Fibroblast of lung (primary cell): ENCODE data around the gene ITGA5. TPM values are rescaled to one million over a fixed set of nuclear protein-coding genes. Genes with fewer than 3 reads are reported as not detected.

ENCODE experiments used
- DNase-seq, 2 donors: peaks; one replicate each; pipeline versions ENCODE4 v3.0.0 to v3.0.0-alpha.2; 2010; ENCODE audit warnings: low read depth in 2 of 2
- H2AFZ ChIP-seq: 2 replicates; pipeline ENCODE4 v1.5.1; 2012; ENCODE audit warnings: low read length, control low read depth, inconsistent platforms
- H3K27ac ChIP-seq: 2 replicates; pipeline ENCODE4 v1.5.1; 2011; ENCODE audit warnings: low read length, control low read depth; ENCODE audit not compliant: insufficient read depth
- H3K27me3 ChIP-seq: 2 replicates; pipeline ENCODE4 v1.5.1; 2011; ENCODE audit warnings: mild to moderate bottlenecking, low read length; ENCODE audit not compliant: control insufficient read depth, insufficient read depth
- H3K36me3 ChIP-seq: 2 replicates; pipeline ENCODE4 v1.5.1; 2011; ENCODE audit warnings: low read length; ENCODE audit not compliant: control insufficient read depth, insufficient read depth
- H3K4me1 ChIP-seq: 2 replicates; pipeline ENCODE4 v1.5.1; 2011; ENCODE audit warnings: low read length; ENCODE audit not compliant: control insufficient read depth, insufficient read depth; ENCODE audit errors: extremely low read depth
- H3K4me2 ChIP-seq: 2 replicates; pipeline ENCODE4 v1.5.1; 2011; ENCODE audit warnings: low read length, control low read depth; ENCODE audit not compliant: insufficient read depth; ENCODE audit errors: extremely low read depth
- H3K4me3 ChIP-seq, 4 experiments: fragments of 200-600 bp in 1 of 4; sonication (generic) in 1 of 4; replicated peaks in 1 of 4; 2 replicates each; pipeline ENCODE4 v1.5.1; 2011 to 2016; ENCODE audit warnings: low read length in 4 of 4, low read depth in 3 of 4, mild to moderate bottlenecking in 3 of 4, control low read depth in 2 of 4, inconsistent platforms in 1 of 4, mixed read lengths in 1 of 4; ENCODE audit not compliant: insufficient read depth in 1 of 4; ENCODE audit errors: control extremely low read depth in 1 of 4
- H3K79me2 ChIP-seq: 2 replicates; pipeline ENCODE4 v1.5.1; 2012; ENCODE audit warnings: mild to moderate bottlenecking, low read length, inconsistent platforms; ENCODE audit not compliant: control insufficient read depth, insufficient read depth
- H3K9ac ChIP-seq: 2 replicates; pipeline ENCODE4 v1.5.1; 2011; ENCODE audit warnings: mild to moderate bottlenecking, low read length, control low read depth; ENCODE audit not compliant: insufficient read depth
- H3K9me3 ChIP-seq: 2 replicates; pipeline ENCODE4 v1.5.1; 2012; ENCODE audit warnings: low read depth, low read length; ENCODE audit not compliant: control insufficient read depth, insufficient read depth
- H4K20me1 ChIP-seq: 2 replicates; pipeline ENCODE4 v1.5.1; 2011; ENCODE audit warnings: low read length; ENCODE audit not compliant: control insufficient read depth, insufficient read depth; ENCODE audit errors: extremely low read depth
- CTCF ChIP-seq, 2 donors: IDR thresholded peaks in 1 of 2; conservative IDR thresholded peaks in 1 of 2; 1 replicate in 1 of 2; 2 replicates in 1 of 2; pipeline ENCODE4 v1.5.1; 2011 to 2012; ENCODE audit warnings: low read length in 2 of 2, control low read depth in 1 of 2, inconsistent platforms in 1 of 2, low read depth in 1 of 2, mild to moderate bottlenecking in 1 of 2
- EZH2 ChIP-seq: IDR thresholded peaks from 2 replicates; pipeline ENCODE4 v1.5.1; 2012; ENCODE audit warnings: low read length, control low read depth, mild to moderate bottlenecking; ENCODE audit errors: missing control alignments
- polyA plus RNA-seq, 2 donors: library from polyadenylated mRNA; depleted of rRNA in 1 of 2; stranded (reverse) in 1 of 2; unstranded in 1 of 2; fragments of >200 nt; gene quantifications; 2 replicates each; pipeline ENCODE4 v1.2.1, GENCODE V29; 2011 to 2012; ENCODE audit warnings: missing spikeins in 1 of 2
- total RNA-seq: library from RNA; depleted of rRNA; stranded (reverse); fragments of >200 nt; gene quantifications from 2 replicates; pipeline ENCODE4 v1.2.1, GENCODE V29; 2014

Gene ITGA5
- total and polyA plus RNA-seq, 2 donors (not counting 1 experiment from before 2014, with no cell fraction given), result 199 to 232 TPM

- no peak for DNase-seq
- Histone ChIP-seq H3K79me2 (no peaks in the 10 kb centered on the region), H3K27ac (no peak overlapping the region), H3K9ac (no peak overlapping the region), H3K4me3 (no peak overlapping the region), H2AFZ (no peak overlapping the region), H4K20me1 (no peaks in the 10 kb centered on the region), H3K9me3 (no peaks in the 10 kb centered on the region), H3K27me3 (peaks cover 2% of the 10 kb centered on the region), H3K4me2 (no peak overlapping the region), H3K36me3 (no peaks in the 10 kb centered on the region), H3K4me1 (no peaks in the 10 kb centered on the region)
- no peak for TF ChIP-seq CTCF (conservative IDR thresholded peaks at IDR 0.05 in 1 of 2, IDR thresholded peaks at IDR 0.05 in 1 of 2; ENCODE audit: low read depth in 1 of 2, low read length in 2 of 2)
- TF ChIP-seq EZH2, result no peak
Measured at GRCh38 chr12:54442961-54443360, 23.9 kb upstream of the ITGA5 start.

GRCh38 chr12:54442099-54442498, 23.0 kb upstream of the ITGA5 start:
- Histone ChIP-seq H3K36me3 (no peaks in the 10 kb centered on the region), H2AFZ (no peak overlapping the region), H3K27me3 (peaks cover 2% of the 10 kb centered on the region), H3K4me3 (no peak overlapping the region), H3K4me1 (no peaks in the 10 kb centered on the region), H3K9me3 (no peaks in the 10 kb centered on the region), H3K27ac (no peak overlapping the region), H3K9ac (no peak overlapping the region), H3K79me2 (no peaks in the 10 kb centered on the region), H3K4me2 (no peak overlapping the region), H4K20me1 (no peaks in the 10 kb centered on the region)
- TF ChIP-seq CTCF (conservative IDR thresholded peaks at IDR 0.05 in 1 of 2, IDR thresholded peaks at IDR 0.05 in 1 of 2; ENCODE audit: low read depth in 1 of 2, low read length in 2 of 2) (no peak), EZH2 (no peak)
- DNase-seq, result no peak

- Histone ChIP-seq H3K4me2 (no peak overlapping the region), H3K4me1 (no peaks in the 10 kb centered on the region), H3K27ac (no peak overlapping the region), H3K27me3 (no peaks in the 10 kb centered on the region), H3K9ac (no peak overlapping the region), H3K4me3 (no peak overlapping the region), H3K9me3 (no peaks in the 10 kb centered on the region), H4K20me1 (no peaks in the 10 kb centered on the region), H2AFZ (no peak overlapping the region), H3K79me2 (no peaks in the 10 kb centered on the region), H3K36me3 (no peaks in the 10 kb centered on the region)
- TF ChIP-seq CTCF (conservative IDR thresholded peaks at IDR 0.05 in 1 of 2, IDR thresholded peaks at IDR 0.05 in 1 of 2; ENCODE audit: low read depth in 1 of 2, low read length in 2 of 2) (peak; percentile 80 to 84), EZH2 (no peak)
- DNase-seq, result peak; percentile 83 to 84
Measured at GRCh38 chr12:54439521-54440255, 20.6 kb upstream of the ITGA5 start.
